Measurements from ENCODE around the gene KCTD2.

GRCh38 chr17:75064040-75064439 lies 17.0 kb downstream of the KCTD2 start:
- TF ChIP-seq POLR2A (IDR thresholded peaks at IDR 0.05), result no peak
- TF ChIP-seq CTCF (IDR thresholded peaks at IDR 0.05 in 4 of 5, conservative IDR thresholded peaks at IDR 0.05 in 1 of 5), result no peak
